Measurements from ENCODE around the gene ZBTB40. TPM values are rescaled to one million over a fixed set of nuclear protein-coding genes. Genes with fewer than 3 reads are reported as not detected.

Gene ZBTB40
- total and polyA plus RNA-seq, 4 experiments from 2014 or later = 0.81 to 50.6 (median 26.5) TPM

- POLR2A ChIA-PET (ENCODE audit: partially characterized antibody) = no interaction called here
- no peaks in the 10 kb centered on the region for H3K36me3 Mint-ChIP-seq
Measured at GRCh38 chr1:22566161-22566560, 114.5 kb downstream of the ZBTB40 start.

GRCh38 chr1:22567197-22567596 lies 115.5 kb downstream of the ZBTB40 start:
- DNase-seq = no peak
- H3K4me3 Mint-ChIP-seq = no peak overlapping the region
- POLR2A ChIA-PET (ENCODE audit: partially characterized antibody) = no interaction called here
- H3K9me3 ChIP-seq (ENCODE audit: control insufficient read depth in 1 of 2, low read length in 2 of 2) = no peaks in the 10 kb centered on the region
- no peaks in the 10 kb centered on the region for H3K36me3 ChIP-seq (ENCODE audit: insufficient read depth, low read length)
- H3K27me3 Mint-ChIP-seq = peaks cover 22% of the 10 kb centered on the region in 2 donors
- CTCF ChIA-PET (ENCODE audit: partially characterized antibody) = no interaction called here
- H3K36me3 Mint-ChIP-seq = no peaks in the 10 kb centered on the region
- H3K4me3 ChIP-seq (ENCODE audit: low read length in 2 of 2) = no peak overlapping the region
- peaks cover 7% of the 10 kb centered on the region for H3K27me3 ChIP-seq (ENCODE audit: insufficient read depth, low read length)
- no peaks in the 10 kb centered on the region for H3K4me1 ChIP-seq (ENCODE audit: insufficient read depth, low read length)
- no peaks in the 10 kb centered on the region for H3K9me3 Mint-ChIP-seq
- no peak overlapping the region for H3K27ac ChIP-seq (ENCODE audit: low read depth, low read length)
- H3K27ac Mint-ChIP-seq = no peak overlapping the region
- H3K4me1 Mint-ChIP-seq = peaks cover 0 to 10% (median 5%) of the 10 kb centered on the region in 4 donors
- intact Hi-C loops (cut with micrococcal nuclease) = no loop called here

More at GRCh38 chr1:22566161-22566560, 114.5 kb downstream of the ZBTB40 start:
- no peak for DNase-seq
- Mint-ChIP-seq H3K9me3 (no peaks in the 10 kb centered on the region), H3K27ac (no peak overlapping the region), H3K4me1 (peaks cover 0 to 10% (median 5%) of the 10 kb centered on the region in 4 donors), H3K4me3 (no peak overlapping the region), H3K27me3 (peaks cover 30 to 31% of the 10 kb centered on the region in 2 donors)
- no peaks in the 10 kb centered on the region for H3K36me3 ChIP-seq (ENCODE audit: insufficient read depth, low read length)
- H3K9me3 ChIP-seq (ENCODE audit: control insufficient read depth in 1 of 2, low read length in 2 of 2) = no peaks in the 10 kb centered on the region
- intact Hi-C loops (cut with micrococcal nuclease) = no loop called here
- no peaks in the 10 kb centered on the region for H3K4me1 ChIP-seq (ENCODE audit: insufficient read depth, low read length)
- H3K27me3 ChIP-seq (ENCODE audit: insufficient read depth, low read length) = peaks cover 12% of the 10 kb centered on the region
- CTCF ChIA-PET (ENCODE audit: partially characterized antibody) = no interaction called here
- no peak overlapping the region for H3K27ac ChIP-seq (ENCODE audit: low read depth, low read length)
- H3K4me3 ChIP-seq (ENCODE audit: low read length in 2 of 2) = no peak overlapping the region

GRCh38 chr1:22567994-22568393 lies 116.3 kb downstream of the ZBTB40 start:
- intact Hi-C loops (cut with micrococcal nuclease) = no loop called here
- no peak overlapping the region for H3K4me3 ChIP-seq (ENCODE audit: low read length in 2 of 2)
- H3K36me3 ChIP-seq (ENCODE audit: insufficient read depth, low read length) = no peaks in the 10 kb centered on the region
- H3K27me3 Mint-ChIP-seq = peaks cover 14 to 20% of the 10 kb centered on the region in 2 donors
- ChIA-PET CTCF (ENCODE audit: partially characterized antibody) (no interaction called here), POLR2A (ENCODE audit: partially characterized antibody) (no interaction called here)
- no peak overlapping the region for H3K4me3 Mint-ChIP-seq
- no peak overlapping the region for H3K27ac Mint-ChIP-seq
- no peaks in the 10 kb centered on the region for H3K36me3 Mint-ChIP-seq
- H3K4me1 ChIP-seq (ENCODE audit: insufficient read depth, low read length) = no peaks in the 10 kb centered on the region
- DNase-seq = no peak
- no peaks in the 10 kb centered on the region for H3K9me3 Mint-ChIP-seq
- H3K27me3 ChIP-seq (ENCODE audit: insufficient read depth, low read length) = no peaks in the 10 kb centered on the region
- H3K9me3 ChIP-seq (ENCODE audit: control insufficient read depth in 1 of 2, low read length in 2 of 2) = no peaks in the 10 kb centered on the region
- no peak overlapping the region for H3K27ac ChIP-seq (ENCODE audit: low read depth, low read length)
- peaks cover 0 to 7% (median 3%) of the 10 kb centered on the region in 4 donors for H3K4me1 Mint-ChIP-seq

GRCh38 chr1:22569269-22569668 lies 117.6 kb downstream of the ZBTB40 start:
- Histone ChIP-seq H3K27ac (ENCODE audit: low read depth, low read length) (no peak overlapping the region), H3K9me3 (ENCODE audit: control insufficient read depth in 1 of 2, low read length in 2 of 2) (no peaks in the 10 kb centered on the region), H3K36me3 (ENCODE audit: insufficient read depth, low read length) (no peaks in the 10 kb centered on the region), H3K4me3 (ENCODE audit: low read length in 2 of 2) (no peak overlapping the region), H3K4me1 (ENCODE audit: insufficient read depth, low read length) (no peaks in the 10 kb centered on the region), H3K27me3 (ENCODE audit: insufficient read depth, low read length) (no peaks in the 10 kb centered on the region)
- ChIA-PET CTCF (ENCODE audit: partially characterized antibody) (no interaction called here), POLR2A (ENCODE audit: partially characterized antibody) (no interaction called here)
- no peaks in the 10 kb centered on the region for H3K36me3 Mint-ChIP-seq
- H3K4me1 Mint-ChIP-seq = peaks cover 0 to 3% (median 1%) of the 10 kb centered on the region in 4 donors
- intact Hi-C loops (cut with micrococcal nuclease) = no loop called here
- DNase-seq = no peak
- H3K9me3 Mint-ChIP-seq = no peaks in the 10 kb centered on the region
- no peak overlapping the region for H3K4me3 Mint-ChIP-seq
- H3K27me3 Mint-ChIP-seq = peaks cover 7 to 16% of the 10 kb centered on the region in 2 donors
- no peak overlapping the region for H3K27ac Mint-ChIP-seq

- Mint-ChIP-seq H3K4me3 (no peak overlapping the region), H3K9me3 (no peaks in the 10 kb centered on the region), H3K27me3 (peaks cover 0 to 12% of the 10 kb centered on the region in 2 donors), H3K4me1 (no peaks in the 10 kb centered on the region), H3K36me3 (no peaks in the 10 kb centered on the region), H3K27ac (no peak overlapping the region)
- H3K27me3 ChIP-seq (ENCODE audit: insufficient read depth, low read length) = no peaks in the 10 kb centered on the region
- no peak overlapping the region for H3K27ac ChIP-seq (ENCODE audit: low read depth, low read length)
- ChIA-PET POLR2A (ENCODE audit: partially characterized antibody) (no interaction called here), CTCF (ENCODE audit: partially characterized antibody) (no interaction called here)
- H3K9me3 ChIP-seq (ENCODE audit: control insufficient read depth in 1 of 2, low read length in 2 of 2) = no peaks in the 10 kb centered on the region
- DNase-seq = no peak
- H3K36me3 ChIP-seq (ENCODE audit: insufficient read depth, low read length) = no peaks in the 10 kb centered on the region
- intact Hi-C loops (cut with micrococcal nuclease) = no loop called here
- no peaks in the 10 kb centered on the region for H3K4me1 ChIP-seq (ENCODE audit: insufficient read depth, low read length)
- no peak overlapping the region for H3K4me3 ChIP-seq (ENCODE audit: low read length in 2 of 2)
Measured at GRCh38 chr1:22570140-22570909, 118.7 kb downstream of the ZBTB40 start.

- H3K27ac Mint-ChIP-seq = no peak overlapping the region
- DNase-seq = no peak
- H3K4me1 ChIP-seq (ENCODE audit: insufficient read depth, low read length) = no peaks in the 10 kb centered on the region
- no peaks in the 10 kb centered on the region for H3K4me1 Mint-ChIP-seq
- no peak overlapping the region for H3K4me3 Mint-ChIP-seq
- ChIA-PET POLR2A (ENCODE audit: partially characterized antibody) (no interaction called here), CTCF (ENCODE audit: partially characterized antibody) (no interaction called here)
- no peaks in the 10 kb centered on the region for H3K36me3 Mint-ChIP-seq
- no peak overlapping the region for H3K27ac ChIP-seq (ENCODE audit: low read depth, low read length)
- no peaks in the 10 kb centered on the region for H3K27me3 ChIP-seq (ENCODE audit: insufficient read depth, low read length)
- H3K36me3 ChIP-seq (ENCODE audit: insufficient read depth, low read length) = no peaks in the 10 kb centered on the region
- no peak overlapping the region for H3K4me3 ChIP-seq (ENCODE audit: low read length in 2 of 2)
- no peaks in the 10 kb centered on the region for H3K9me3 ChIP-seq (ENCODE audit: control insufficient read depth in 1 of 2, low read length in 2 of 2)
- peaks cover 0 to 7% of the 10 kb centered on the region in 2 donors for H3K27me3 Mint-ChIP-seq
- intact Hi-C loops (cut with micrococcal nuclease) = no loop called here
- peaks cover 0 to 3% (median 0%) of the 10 kb centered on the region in 8 donors for H3K9me3 Mint-ChIP-seq
Measured at GRCh38 chr1:22572818-22573217, 121.2 kb downstream of the ZBTB40 start.

GRCh38 chr1:22573237-22573636 lies 121.6 kb downstream of the ZBTB40 start:
- POLR2A ChIA-PET (ENCODE audit: partially characterized antibody) = no interaction called here
- intact Hi-C loops (cut with micrococcal nuclease) = no loop called here
- H3K9me3 ChIP-seq (ENCODE audit: control insufficient read depth in 1 of 2, low read length in 2 of 2) = no peaks in the 10 kb centered on the region
- Mint-ChIP-seq H3K27me3 (peaks cover 0 to 7% of the 10 kb centered on the region in 2 donors), H3K27ac (no peak overlapping the region), H3K9me3 (peaks cover 0 to 4% (median 0%) of the 10 kb centered on the region in 8 donors), H3K4me3 (no peak overlapping the region), H3K4me1 (no peaks in the 10 kb centered on the region), H3K36me3 (no peaks in the 10 kb centered on the region)
- CTCF ChIA-PET (ENCODE audit: partially characterized antibody) = no interaction called here
- H3K4me1 ChIP-seq (ENCODE audit: insufficient read depth, low read length) = no peaks in the 10 kb centered on the region
- no peaks in the 10 kb centered on the region for H3K36me3 ChIP-seq (ENCODE audit: insufficient read depth, low read length)
- H3K4me3 ChIP-seq (ENCODE audit: low read length in 2 of 2) = no peak overlapping the region
- H3K27me3 ChIP-seq (ENCODE audit: insufficient read depth, low read length) = no peaks in the 10 kb centered on the region
- no peak for DNase-seq
- no peak overlapping the region for H3K27ac ChIP-seq (ENCODE audit: low read depth, low read length)

All from CD4-positive, alpha-beta memory T cell (primary cell).